Measurements from ENCODE around the gene ATF2.

DNA sequence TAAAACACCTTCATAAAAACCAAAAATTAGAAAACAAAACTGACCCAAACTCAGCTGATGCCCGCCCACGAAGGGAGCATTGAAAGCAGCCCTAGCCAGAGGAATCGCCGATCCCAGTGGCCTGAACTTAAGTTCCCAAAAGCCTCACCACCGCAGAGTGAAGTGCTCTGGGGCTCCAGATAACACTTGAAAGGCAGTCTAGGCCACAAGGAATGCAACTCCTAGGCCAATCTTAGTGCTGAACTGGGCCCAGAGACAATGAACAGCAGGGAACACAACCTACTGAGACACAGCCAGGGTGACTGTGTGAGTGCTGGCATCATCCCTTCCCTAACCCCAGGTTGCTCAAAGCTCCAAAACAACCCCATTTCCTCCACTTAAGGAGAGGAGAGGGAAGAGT, 103.2 kb downstream of the ATF2 start:
- no peak for TF ChIP-seq POLR2AphosphoS5 (IDR thresholded peaks at IDR 0.05; ENCODE audit: borderline replicate concordance, low read depth, low read length)
- no peak for TF ChIP-seq EZH2 (IDR thresholded peaks at IDR 0.05)
- no peak for TF ChIP-seq FOXP2 (optimal IDR thresholded peaks at IDR 0.05; ENCODE audit: control extremely low read depth, extremely low read length, insufficient read depth)
